ENCODE data around the gene UGT1A4. TPM values are rescaled to one million over a fixed set of nuclear protein-coding genes. Genes with fewer than 3 reads are reported as not detected.

The UGT1A4 gene
- total and polyA plus RNA-seq, 7 donors = 0.50 to 0.60 TPM; not detected in 5

- no peaks in the 10 kb centered on the region for H3K27me3 ChIP-seq
- no peak overlapping the region for H3K4me3 ChIP-seq
- H3K27ac ChIP-seq = no peak overlapping the region
- WGBS, 2 donors = 93 to 97% methylated on average over 44 of the region's 44 CpGs
- no peak for DNase-seq
- no peaks in the 10 kb centered on the region for H3K36me3 ChIP-seq
- intact Hi-C loops (cut with DNase I) = no loop called here
- no peaks in the 10 kb centered on the region for H3K4me1 ChIP-seq
- TF ChIP-seq EP300 (IDR thresholded peaks at IDR 0.05) (no peak), CTCF (IDR thresholded peaks at IDR 0.05) (no peak), POLR2AphosphoS5 (IDR thresholded peaks at IDR 0.05) (no peak), POLR2A (IDR thresholded peaks at IDR 0.05) (no peak)
- H3K9me3 ChIP-seq = no peaks in the 10 kb centered on the region
Measured at GRCh38 chr2:233754872-233755611, 36.5 kb downstream of the UGT1A4 start.

- DNase-seq = no peak
- Histone ChIP-seq H3K4me3 (no peak overlapping the region), H3K9me3 (no peaks in the 10 kb centered on the region), H3K36me3 (no peaks in the 10 kb centered on the region), H3K4me1 (no peaks in the 10 kb centered on the region), H3K27ac (no peak overlapping the region), H3K27me3 (no peaks in the 10 kb centered on the region)
- intact Hi-C loops (cut with DNase I) = no loop called here
- WGBS, 2 donors = 20 to 59% methylated on average over 7 of the region's 7 CpGs
- TF ChIP-seq CTCF (IDR thresholded peaks at IDR 0.05) (no peak), EP300 (IDR thresholded peaks at IDR 0.05) (no peak), POLR2A (IDR thresholded peaks at IDR 0.05) (no peak), POLR2AphosphoS5 (IDR thresholded peaks at IDR 0.05) (no peak)
Measured at GRCh38 chr2:233756429-233757081, 38.0 kb downstream of the UGT1A4 start.

- TF ChIP-seq POLR2AphosphoS5 (IDR thresholded peaks at IDR 0.05) = no peak
- TF ChIP-seq CTCF (IDR thresholded peaks at IDR 0.05) = no peak
- no peak for TF ChIP-seq EP300 (IDR thresholded peaks at IDR 0.05)
- TF ChIP-seq POLR2A (IDR thresholded peaks at IDR 0.05) = no peak
- Histone ChIP-seq H3K27me3 (no peaks in the 10 kb centered on the region), H3K27ac (no peak overlapping the region), H3K4me1 (no peaks in the 10 kb centered on the region), H3K4me3 (no peak overlapping the region), H3K36me3 (no peaks in the 10 kb centered on the region), H3K9me3 (no peaks in the 10 kb centered on the region)
- intact Hi-C loops (cut with DNase I) = no loop called here
- no peak for DNase-seq
Measured at GRCh38 chr2:233758141-233758540, 39.6 kb downstream of the UGT1A4 start.

- no peaks in the 10 kb centered on the region for H3K27me3 ChIP-seq
Measured at GRCh38 chr2:233758849-233759248, 40.3 kb downstream of the UGT1A4 start.

More at GRCh38 chr2:233758849-233759248, 40.3 kb downstream of the UGT1A4 start:
- Histone ChIP-seq H3K27ac (no peak overlapping the region), H3K4me1 (no peaks in the 10 kb centered on the region), H3K9me3 (no peaks in the 10 kb centered on the region), H3K4me3 (no peak overlapping the region), H3K36me3 (no peaks in the 10 kb centered on the region)
- 51 to 86% methylated on average over 2 of the region's 2 CpGs for WGBS, 2 donors
- DNase-seq = no peak
- no peak for TF ChIP-seq POLR2A (IDR thresholded peaks at IDR 0.05)
- TF ChIP-seq POLR2AphosphoS5 (IDR thresholded peaks at IDR 0.05) = no peak
- TF ChIP-seq CTCF (IDR thresholded peaks at IDR 0.05) = no peak
- no peak for TF ChIP-seq EP300 (IDR thresholded peaks at IDR 0.05)
- intact Hi-C loops (cut with DNase I) = no loop called here
